HUDEP-2 (cell line): ENCODE results near the gene PLCB1.

Experiments
- DNase-seq, 76 experiments: peaks; one replicate each; lab custom pipeline; 2025; ENCODE audit not compliant: unreplicated experiment in 76 of 76; lab: John Stamatoyannopoulos, UW

The PLCB1 gene

GRCh38 chr20:8670207-8670892, 538.3 kb downstream of the PLCB1 start:
- DNase-seq: no peak

- no peak for DNase-seq
Measured at GRCh38 chr20:8670893-8671215, 538.8 kb downstream of the PLCB1 start.

DNA sequence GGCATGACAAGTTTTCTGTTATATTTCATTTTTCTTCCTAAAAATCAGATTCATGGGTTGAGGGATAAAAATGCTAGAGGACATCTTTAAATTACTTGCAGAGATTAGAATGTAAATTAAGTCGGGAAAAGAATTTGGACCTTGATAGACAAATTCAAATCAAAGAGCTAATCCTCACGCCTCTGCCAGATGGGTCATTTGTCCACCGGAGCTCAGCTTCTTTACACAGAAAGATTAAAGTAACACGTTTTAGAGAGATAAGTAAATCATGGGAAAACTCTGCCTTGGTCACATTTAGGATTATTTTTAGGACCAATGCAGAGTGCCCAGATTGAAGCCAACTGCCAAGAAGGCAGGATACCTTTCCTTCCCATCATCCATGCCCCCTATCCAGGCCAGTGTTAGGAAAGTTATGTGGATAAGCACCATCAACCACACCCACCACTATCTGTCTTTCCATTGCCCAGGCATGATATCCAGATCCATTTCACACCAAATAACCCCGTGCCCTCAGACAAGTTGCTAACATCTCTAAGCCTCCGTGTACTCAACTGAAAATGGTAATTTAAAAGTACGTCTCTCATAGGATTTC, 539.4 kb downstream of the PLCB1 start:
- DNase-seq: no peak

DNA sequence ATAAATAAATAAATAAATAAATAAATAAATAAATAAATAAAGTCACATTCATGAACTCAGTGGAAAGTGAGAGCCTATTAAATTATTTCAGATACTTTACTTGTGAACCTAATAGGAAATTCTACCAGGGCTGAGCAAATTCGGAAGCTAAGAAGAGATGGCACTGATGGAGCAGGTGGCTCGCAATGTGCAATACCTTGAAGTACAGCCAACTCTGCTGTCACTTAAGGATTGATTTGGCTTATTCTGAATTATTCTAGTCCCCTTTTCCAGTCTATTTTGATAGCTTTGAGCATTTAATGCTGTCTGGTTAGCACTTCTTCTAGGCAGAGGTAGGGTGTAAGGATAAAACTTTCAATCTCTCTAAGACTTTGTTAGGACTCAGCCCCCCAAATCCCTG, 541.0 kb downstream of the PLCB1 start:
- no peak for DNase-seq

GRCh38 chr20:8675896-8676295, 543.8 kb downstream of the PLCB1 start:
- DNase-seq: no peak

DNA sequence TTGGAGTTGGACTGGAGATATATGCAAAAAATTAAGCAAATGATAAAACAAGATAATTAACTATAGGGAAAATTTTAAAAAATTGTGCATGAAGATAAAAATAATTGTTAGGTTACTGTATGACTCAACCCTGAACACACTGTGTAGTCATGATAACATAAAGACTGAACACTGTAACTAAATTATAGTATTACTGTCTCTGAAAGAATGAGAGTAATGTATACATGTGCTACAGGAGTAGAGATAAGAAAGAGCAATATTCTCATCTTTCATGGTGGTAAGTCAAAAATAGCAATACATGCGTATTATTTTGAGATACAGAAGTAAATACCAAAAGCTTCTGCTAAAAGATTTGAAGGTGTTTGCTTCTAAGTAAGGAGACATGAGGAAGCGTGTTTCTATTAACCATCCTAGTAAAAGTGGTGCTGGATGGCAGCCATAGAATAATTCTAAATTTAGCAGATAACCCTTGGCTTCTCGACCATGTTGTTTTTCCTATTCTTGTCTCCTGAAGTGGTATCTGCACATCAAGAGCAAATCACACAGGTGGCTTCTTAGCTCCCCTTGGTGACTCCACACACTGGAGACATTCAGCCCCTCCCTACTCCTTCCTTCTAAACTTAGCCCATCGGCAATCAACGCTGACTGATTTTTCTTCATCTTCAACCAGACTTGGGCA, 546.2 kb downstream of the PLCB1 start:
- DNase-seq: no peak

DNA sequence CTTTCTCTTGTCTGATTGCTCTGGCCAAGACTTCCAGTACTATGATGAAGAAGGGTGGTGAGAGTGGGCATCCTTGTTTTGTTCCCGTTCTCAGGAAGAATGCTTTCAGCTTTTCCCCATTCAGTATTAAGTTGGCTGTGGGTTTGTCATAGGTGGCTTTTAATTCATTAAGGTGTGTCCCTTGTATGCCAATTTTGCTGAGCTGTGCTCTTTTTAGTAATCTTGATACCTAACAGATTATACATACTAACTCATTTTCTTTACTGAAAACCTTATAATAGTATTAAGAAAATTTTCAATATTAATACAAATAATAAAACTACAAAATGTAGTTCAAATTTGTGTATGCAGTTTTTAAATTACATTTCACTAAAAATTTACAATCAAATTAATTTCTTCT, 557.3 kb downstream of the PLCB1 start:
- no peak for DNase-seq

DNA sequence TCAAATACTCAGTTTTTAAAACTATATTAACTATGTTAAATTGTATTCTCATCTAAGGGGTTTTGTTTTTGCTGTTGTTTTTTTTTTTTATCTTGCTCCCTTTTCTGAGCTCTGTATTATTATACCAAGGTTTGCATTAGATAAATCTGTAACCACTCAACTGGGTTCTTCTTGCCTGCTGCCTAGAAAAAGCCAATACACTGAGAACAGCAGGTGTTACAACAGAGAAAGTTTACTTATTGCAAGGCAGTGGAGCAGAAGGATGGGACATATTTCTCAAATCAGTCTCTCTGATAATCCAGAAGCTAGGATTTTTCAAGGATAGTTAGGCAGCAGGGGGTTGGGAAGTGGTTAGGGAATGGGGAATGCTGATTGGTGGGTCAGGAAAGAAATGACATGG, 558.0 kb downstream of the PLCB1 start:
- no peak for DNase-seq

- no peak for DNase-seq
Measured at GRCh38 chr20:8693709-8694108, 561.6 kb downstream of the PLCB1 start.

DNA sequence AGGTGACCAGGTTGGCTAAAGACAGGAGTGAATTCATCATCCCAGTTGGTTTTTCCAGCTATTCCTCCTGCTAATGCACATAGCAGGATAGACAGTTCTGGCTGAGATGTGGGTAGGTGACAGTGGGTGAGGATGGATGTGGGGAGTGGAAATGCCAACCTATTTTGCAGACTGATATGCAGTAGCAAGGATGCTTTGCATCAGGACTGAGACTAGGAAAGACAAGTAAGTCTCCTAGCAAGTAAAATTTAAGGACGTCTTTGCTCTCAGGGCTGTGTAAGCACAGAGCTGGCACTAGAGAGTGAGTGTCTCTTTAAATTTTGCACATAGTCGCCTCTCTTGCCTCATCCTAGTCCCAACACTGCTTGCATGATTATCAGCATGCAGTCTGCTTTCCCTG, 568.7 kb downstream of the PLCB1 start:
- no peak for DNase-seq

GRCh38 chr20:8706961-8707700, 575.1 kb downstream of the PLCB1 start:
- no peak for DNase-seq

DNA sequence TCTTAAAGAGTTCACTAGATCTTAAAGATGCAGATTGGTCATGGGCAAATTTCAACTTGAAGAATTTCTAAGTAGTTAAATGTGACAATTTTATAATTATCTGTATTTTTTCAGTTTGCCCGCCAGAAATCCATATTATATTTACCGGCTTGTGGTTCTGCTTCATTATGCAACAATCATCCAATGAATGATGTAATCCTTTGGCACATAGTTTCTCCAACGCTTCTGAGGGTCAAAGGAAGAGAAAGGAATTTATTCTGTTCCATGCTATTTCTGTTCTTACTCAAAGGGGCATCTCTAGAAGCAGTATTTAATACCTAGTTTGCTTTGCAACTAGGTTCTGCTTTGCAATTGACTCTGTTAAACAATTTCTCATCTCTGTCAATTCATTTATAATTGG, 577.6 kb downstream of the PLCB1 start:
- DNase-seq: no peak

DNA sequence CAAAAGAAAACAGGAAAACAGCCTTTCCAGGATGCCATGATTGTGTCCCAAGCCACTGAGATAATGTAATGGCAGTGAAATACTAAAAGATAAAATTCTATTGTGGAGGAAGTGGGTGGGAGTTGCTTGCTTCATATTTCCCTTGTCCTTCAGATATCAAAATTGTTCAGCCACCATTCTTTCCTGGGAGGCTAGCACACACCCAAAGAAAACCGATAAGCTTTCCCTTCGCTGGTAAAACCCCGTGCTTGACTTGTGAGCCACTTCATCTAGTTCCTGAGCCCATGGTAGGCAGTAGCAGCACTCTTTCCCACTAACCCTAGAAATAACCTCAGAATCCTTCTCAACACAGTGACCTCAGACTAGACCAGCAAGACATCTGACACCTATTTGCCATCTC, 579.4 kb downstream of the PLCB1 start:
- DNase-seq: peak in 10 of 76 experiments; percentile 5 to 45 (median 12)

DNA sequence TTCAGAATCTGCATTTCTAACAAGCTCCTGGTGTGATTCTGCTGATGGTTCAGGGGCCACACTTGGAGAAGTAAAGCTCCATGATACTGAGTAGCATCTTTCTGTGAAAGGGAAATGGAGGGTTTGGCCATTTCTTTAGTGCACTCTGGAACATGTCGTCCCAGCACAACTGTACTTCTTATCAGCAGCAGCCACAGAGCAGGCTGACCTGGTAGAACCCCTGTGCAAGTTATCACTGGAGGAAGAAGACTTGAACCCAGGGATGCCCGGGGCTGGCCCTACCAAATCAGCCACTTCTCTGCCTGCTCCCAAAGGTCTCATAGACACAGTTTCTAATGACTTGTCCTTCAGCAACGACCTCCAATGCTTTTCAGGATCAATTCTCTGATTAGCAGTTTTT, 582.1 kb downstream of the PLCB1 start:
- DNase-seq: peak in 7 of 76 experiments; percentile 2 to 27 (median 12)

GRCh38 chr20:8718279-8718678, 586.2 kb downstream of the PLCB1 start:
- no peak for DNase-seq

GRCh38 chr20:8720089-8720488, 588.0 kb downstream of the PLCB1 start:
- no peak for DNase-seq

DNA sequence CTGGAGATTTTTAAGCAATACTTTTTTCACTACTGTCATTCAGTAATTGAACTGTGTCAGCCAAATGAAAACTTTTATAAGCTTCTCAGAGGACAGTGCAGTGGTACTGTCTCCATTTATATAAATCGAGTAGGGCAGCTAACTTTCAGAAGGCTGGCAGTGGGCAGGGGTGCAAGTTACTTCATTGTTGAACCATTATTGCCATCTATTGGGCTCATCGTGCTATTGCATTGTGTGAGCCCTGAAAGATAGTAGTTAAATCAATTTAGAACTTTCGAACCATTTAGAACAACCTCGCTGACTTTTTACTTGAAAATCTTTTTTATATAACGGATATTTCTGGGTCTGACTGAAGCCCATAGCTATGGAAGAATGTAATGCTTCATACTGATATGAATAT, 589.0 kb downstream of the PLCB1 start:
- DNase-seq: peak in 14 of 76 experiments; percentile 2 to 30 (median 10)

DNA sequence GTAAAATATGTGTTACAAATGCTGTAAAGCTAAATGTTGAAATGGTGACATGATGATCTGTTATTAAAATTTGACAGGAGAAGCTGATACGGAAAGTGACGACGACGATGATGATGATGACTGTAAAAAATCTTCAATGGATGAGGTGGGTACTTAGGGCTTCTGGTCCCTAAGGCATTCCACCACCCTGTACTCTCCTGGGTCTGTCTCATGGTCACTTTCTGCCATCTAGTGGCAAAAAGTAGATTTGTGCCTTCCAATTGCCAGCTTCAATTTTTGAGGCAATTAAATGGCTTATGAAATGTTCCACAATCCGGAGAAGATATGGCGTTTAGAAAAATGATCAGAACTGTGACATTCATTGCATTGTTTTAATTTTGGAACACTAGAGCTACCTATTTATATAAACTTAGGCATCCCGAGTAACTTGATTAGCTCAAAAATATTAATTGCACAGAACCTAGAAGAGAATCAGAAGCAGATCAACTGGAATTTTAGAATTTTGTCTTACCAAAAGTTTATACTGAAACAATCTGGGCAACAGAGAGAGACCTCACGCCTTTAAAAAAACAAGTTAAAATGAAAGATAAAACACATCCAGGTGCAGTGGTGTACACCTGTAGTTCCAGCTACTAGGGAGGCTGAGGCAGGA, 590.3 kb downstream of the PLCB1 start:
- peak in 33 of 76 experiments; percentile 0 to 64 (median 28) for DNase-seq

DNA sequence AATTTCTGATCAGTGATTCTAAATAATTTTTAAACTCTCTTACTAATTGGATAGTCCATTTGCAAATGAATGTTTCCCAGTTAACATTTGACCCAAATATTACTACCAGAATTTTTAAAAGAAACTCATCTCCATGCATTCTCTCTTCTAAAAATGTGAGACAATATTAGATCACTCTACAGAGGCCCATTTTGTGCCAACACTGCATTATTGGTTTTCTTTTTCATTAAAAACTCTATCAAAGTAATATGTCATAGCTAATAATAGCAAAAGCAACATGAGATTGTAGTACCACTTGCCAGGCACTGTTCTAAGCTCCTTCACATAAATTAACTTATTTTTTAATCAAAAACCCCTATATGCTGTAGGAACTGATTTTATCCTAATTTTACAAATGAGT, 591.2 kb downstream of the PLCB1 start:
- no peak for DNase-seq

DNA sequence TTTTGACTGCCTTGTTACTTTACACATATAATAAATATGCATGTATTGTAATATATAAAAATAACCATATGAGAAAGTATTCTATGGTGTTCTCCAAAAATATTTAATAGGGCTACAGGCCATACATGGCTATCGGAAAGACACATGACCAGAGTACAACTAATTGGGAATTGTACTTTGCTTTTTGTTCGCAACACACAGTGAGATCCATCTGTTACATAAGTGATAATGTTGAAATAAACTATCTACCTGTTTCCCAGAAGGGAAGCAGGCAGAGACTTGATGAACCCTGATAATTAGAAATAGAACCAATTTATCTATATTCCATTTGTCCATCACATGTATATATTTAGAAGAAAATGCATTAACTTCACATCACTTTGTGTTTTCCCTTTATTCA, 592.8 kb downstream of the PLCB1 start:
- no peak for DNase-seq

DNA sequence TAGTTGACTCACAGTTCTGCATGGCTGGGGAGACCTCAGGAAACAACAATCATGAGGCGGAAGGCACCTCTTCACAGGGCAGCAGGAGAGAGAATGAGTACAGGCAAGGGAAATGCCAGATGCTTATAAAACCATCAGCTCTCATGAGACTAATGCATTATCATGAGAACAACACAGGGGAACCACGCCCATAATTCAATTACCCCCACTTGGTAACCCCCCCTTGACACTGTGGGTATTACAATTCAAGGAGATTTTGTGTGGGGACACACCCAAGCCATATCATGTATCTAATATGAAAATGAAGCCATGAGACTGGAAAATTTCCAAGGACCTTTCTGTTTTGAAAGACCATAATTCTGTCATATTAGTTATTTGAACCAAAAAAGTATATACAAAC, 594.4 kb downstream of the PLCB1 start:
- DNase-seq: no peak
